HEK293 (cell line): ENCODE measurements around the gene LDB2.

Experiments used
- CTCF ChIA-PET: fragments of 350-600 bp; formaldehyde crosslinking; extraction: SDS; loops from one replicate; lab custom pipeline; 2021; ENCODE audit warnings: antibody characterized with exemption; lab: Yijun Ruan, JAX
- POLR2A ChIA-PET: fragments of 300-600 bp; formaldehyde crosslinking; extraction: SDS; loops from one replicate; lab custom pipeline; 2020; ENCODE audit warnings: antibody characterized with exemption, inconsistent platforms; lab: Yijun Ruan, JAX
- H3K27ac ChIP-seq: fragments of 200-500 bp; sonication (Bioruptor generic); 2 replicates; pipeline ENCODE4 v1.5.1; 2014; ENCODE audit warnings: low read depth, low read length, control low read depth, inconsistent platforms; ENCODE audit errors: extremely low read depth
- H3K36me3 ChIP-seq, 2 experiments: fragments of 200-500 bp in 1 of 2; sonication (Bioruptor generic) in 1 of 2; 1 replicate in 1 of 2; 2 replicates in 1 of 2; pipeline ENCODE4 v1.5.1; 2014 to 2017; ENCODE audit warnings: inconsistent platforms in 2 of 2, low read length in 2 of 2; ENCODE audit not compliant: control insufficient read depth in 2 of 2, insufficient read depth in 1 of 2
- H3K4me1 ChIP-seq: fragments of 200-500 bp; sonication (Bioruptor generic); 2 replicates; pipeline ENCODE4 v1.5.1; 2014; ENCODE audit warnings: mild to moderate bottlenecking, low read length, inconsistent platforms; ENCODE audit not compliant: control insufficient read depth, insufficient read depth
- H3K4me3 ChIP-seq: 2 replicates; pipeline ENCODE4 v1.5.1; 2011; ENCODE audit warnings: low read depth, mild to moderate bottlenecking, control low read depth, low read length, moderate library complexity
- H3K9me3 ChIP-seq: fragments of 200-500 bp; sonication (Bioruptor generic); 2 replicates; pipeline ENCODE4 v1.5.1; 2014; ENCODE audit warnings: low read depth, low read length, inconsistent platforms; ENCODE audit not compliant: control insufficient read depth, insufficient read depth
- GLIS2 ChIP-seq: fragments of 450-650 bp; formaldehyde crosslinking; IDR thresholded peaks from 2 replicates; pipeline ENCODE4 v1.5.1; 2016; ENCODE audit warnings: missing biosample characterization, missing genetic modification characterization
- RBAK ChIP-seq: fragments of 450-650 bp; formaldehyde crosslinking; IDR thresholded peaks from 2 replicates; pipeline ENCODE4 v1.5.1; 2016; ENCODE audit warnings: missing biosample characterization, missing genetic modification characterization
- ZBTB6 ChIP-seq: fragments of 450-650 bp; formaldehyde crosslinking; IDR thresholded peaks from 2 replicates; pipeline ENCODE4 v1.5.1; 2017; ENCODE audit warnings: missing biosample characterization, missing genetic modification characterization
- ZNF140 ChIP-seq: fragments of 450-650 bp; formaldehyde crosslinking; IDR thresholded peaks from 2 replicates; pipeline ENCODE4 v1.5.1; 2016; ENCODE audit warnings: missing biosample characterization, missing genetic modification characterization
- ZNF202 ChIP-seq: fragments of 450-650 bp; formaldehyde crosslinking; IDR thresholded peaks from 2 replicates; pipeline ENCODE4 v1.5.1; 2016; ENCODE audit warnings: missing biosample characterization, missing genetic modification characterization, borderline replicate concordance
- ZNF280D ChIP-seq: fragments of 450-650 bp; formaldehyde crosslinking; IDR thresholded peaks from 2 replicates; pipeline ENCODE4 v1.5.1; 2016; ENCODE audit warnings: missing biosample characterization, missing genetic modification characterization
- ZNF404 ChIP-seq: fragments of 450-650 bp; formaldehyde crosslinking; IDR thresholded peaks from 2 replicates; pipeline ENCODE4 v1.5.1; 2017; ENCODE audit warnings: missing biosample characterization, missing genetic modification characterization
- ZNF521 ChIP-seq: fragments of 450-650 bp; formaldehyde crosslinking; IDR thresholded peaks from 2 replicates; pipeline ENCODE4 v1.5.1; 2017; ENCODE audit warnings: missing biosample characterization, mild to moderate bottlenecking, missing genetic modification characterization
- ZNF544 ChIP-seq: fragments of 450-650 bp; formaldehyde crosslinking; IDR thresholded peaks from 2 replicates; pipeline ENCODE4 v1.5.0; 2017; ENCODE audit warnings: missing biosample characterization, missing genetic modification characterization
- ZNF555 ChIP-seq: fragments of 450-650 bp; formaldehyde crosslinking; conservative IDR thresholded peaks from 2 replicates; pipeline ENCODE4 v1.5.1; 2017; ENCODE audit warnings: missing biosample characterization, mild to moderate bottlenecking, missing genetic modification characterization, inconsistent platforms
- ZNF654 ChIP-seq: fragments of 450-650 bp; formaldehyde crosslinking; IDR thresholded peaks from 2 replicates; pipeline ENCODE4 v1.5.1; 2016; ENCODE audit warnings: low read depth, missing biosample characterization, missing genetic modification characterization
- ZNF677 ChIP-seq: fragments of 450-650 bp; IDR thresholded peaks from 2 replicates; pipeline ENCODE4 v1.5.0; 2018; ENCODE audit warnings: missing biosample characterization, mild to moderate bottlenecking, missing genetic modification characterization, moderate library complexity

LDB2 gene

GRCh38 chr4:16682975-16683374 lies 215.5 kb downstream of the LDB2 start (continued):
- TF ChIP-seq ZNF555 (tag by site-specific recombination) (no peak), ZNF521 (tag by site-specific recombination) (no peak), ZBTB6 (tag by site-specific recombination) (no peak), GLIS2 (no peak), RBAK (tag by site-specific recombination) (no peak), ZNF280D (tag by site-specific recombination) (no peak)

GRCh38 chr4:16677001-16677944 lies 221.2 kb downstream of the LDB2 start:
- ChIA-PET CTCF (no interaction called here), POLR2A (no interaction called here)
- TF ChIP-seq ZNF677 (tag by site-specific recombination) (no peak), RBAK (tag by site-specific recombination) (no peak)
- Histone ChIP-seq H3K4me3 (no peak overlapping the region), H3K4me1 (no peaks in the 10 kb centered on the region), H3K27ac (no peak overlapping the region), H3K9me3 (no peaks in the 10 kb centered on the region), H3K36me3 (no peaks in the 10 kb centered on the region)

GRCh38 chr4:16676230-16676770 lies 222.1 kb downstream of the LDB2 start:
- no peak for TF ChIP-seq ZNF404 (tag by site-specific recombination)
- TF ChIP-seq ZNF202 (tag by site-specific recombination), result no peak
- TF ChIP-seq ZNF654, result no peak
- Histone ChIP-seq H3K36me3 (no peaks in the 10 kb centered on the region), H3K4me3 (no peak overlapping the region), H3K4me1 (no peaks in the 10 kb centered on the region), H3K27ac (no peak overlapping the region), H3K9me3 (no peaks in the 10 kb centered on the region)
- POLR2A ChIA-PET, result no interaction called here
- CTCF ChIA-PET, result interaction anchor here (0.6 kb wide), 1 partner anchor 17 kb away, joined by 3 read pairs; no protein-coding TSS in a partner anchor

- no peaks in the 10 kb centered on the region for H3K9me3 ChIP-seq
- CTCF ChIA-PET, result no interaction called here
Observed at GRCh38 chr4:16674082-16674481, 224.4 kb downstream of the LDB2 start.

More at GRCh38 chr4:16674082-16674481, 224.4 kb downstream of the LDB2 start:
- TF ChIP-seq ZNF140, result no peak
- TF ChIP-seq ZNF544, result no peak
- H3K4me3 ChIP-seq, result no peak overlapping the region
- POLR2A ChIA-PET, result no interaction called here
- no peaks in the 10 kb centered on the region for H3K36me3 ChIP-seq
- H3K27ac ChIP-seq, result no peak overlapping the region
- H3K4me1 ChIP-seq, result no peaks in the 10 kb centered on the region
